Fibroblast of upper back skin (primary cell): ENCODE measurements around the gene ANKFN1.
A peak's percentile ranks its signal among the peaks of the same experiment; 100 is the strongest.

Experiments used
- DNase-seq: peaks from one replicate; pipeline ENCODE4 v3.0.0-alpha.2; 2013

ANKFN1 gene

GRCh38 chr17:56521414-56522141 lies 368.3 kb downstream of the ANKFN1 start:
- no peak for DNase-seq

GRCh38 chr17:56523042-56523441 lies 369.8 kb downstream of the ANKFN1 start:
- DNase-seq, result no peak

- DNase-seq, result no peak
Measured at GRCh38 chr17:56528696-56529095, 375.4 kb downstream of the ANKFN1 start.

- no peak for DNase-seq
Measured at GRCh38 chr17:56532926-56533325, 379.7 kb downstream of the ANKFN1 start.

GRCh38 chr17:56536766-56537165 lies 383.5 kb downstream of the ANKFN1 start:
- DNase-seq, result no peak

- DNase-seq, result peak; percentile 66
Measured at GRCh38 chr17:56540836-56541235, 387.6 kb downstream of the ANKFN1 start.

- DNase-seq, result no peak
Measured at GRCh38 chr17:56543280-56543679, 390.0 kb downstream of the ANKFN1 start.

GRCh38 chr17:56545106-56545505 lies 391.8 kb downstream of the ANKFN1 start:
- DNase-seq, result no peak

GRCh38 chr17:56545930-56546329 lies 392.7 kb downstream of the ANKFN1 start:
- DNase-seq, result no peak

- DNase-seq, result no peak
Measured at GRCh38 chr17:56548661-56549060, 395.4 kb downstream of the ANKFN1 start.

GRCh38 chr17:56549501-56549900 lies 396.2 kb downstream of the ANKFN1 start:
- no peak for DNase-seq

GRCh38 chr17:56557682-56558081 lies 404.4 kb downstream of the ANKFN1 start:
- DNase-seq, result no peak

GRCh38 chr17:56558088-56558487 lies 404.8 kb downstream of the ANKFN1 start:
- no peak for DNase-seq
